Astrocyte (in vitro differentiated cells and primary cell): ENCODE results near the gene GYG2. TPM values are rescaled to one million over a fixed set of nuclear protein-coding genes. Genes with fewer than 3 reads are reported as not detected.

Experiments
- DNase-seq: peaks from one replicate; pipeline ENCODE4 v3.0.0-alpha.2; 2010; ENCODE audit warnings: low read depth
- FAIRE-seq: peaks from 2 replicates; lab custom pipeline; 2011; peaks lifted over from hg19 to GRCh38; lab: Jason Lieb, UNC
- H2AFZ ChIP-seq: 2 replicates; pipeline ENCODE4 v1.6.0; 2012; ENCODE audit warnings: low read depth, low read length, inconsistent platforms
- H3K27ac ChIP-seq: 2 replicates; pipeline ENCODE4 v1.5.1; 2011; ENCODE audit warnings: low read depth, low read length, inconsistent platforms
- H3K27me3 ChIP-seq: 2 replicates; pipeline ENCODE4 v1.6.0; 2011; ENCODE audit warnings: low read length, inconsistent platforms; ENCODE audit not compliant: insufficient read depth
- H3K36me3 ChIP-seq: 2 replicates; pipeline ENCODE4 v1.5.1; 2011; ENCODE audit warnings: low read length, inconsistent platforms; ENCODE audit not compliant: insufficient read depth
- H3K4me1 ChIP-seq: 2 replicates; pipeline ENCODE4 v1.5.1; 2011; ENCODE audit warnings: low read length, inconsistent platforms; ENCODE audit not compliant: insufficient read depth
- H3K4me2 ChIP-seq: 2 replicates; pipeline ENCODE4 v1.6.0; 2012; ENCODE audit warnings: low read length, inconsistent platforms
- H3K4me3 ChIP-seq: 2 replicates; pipeline ENCODE4 v1.5.1; 2011; ENCODE audit warnings: low read depth, mild to moderate bottlenecking, low read length, inconsistent platforms; ENCODE audit not compliant: insufficient read depth
- H3K79me2 ChIP-seq: 2 replicates; pipeline ENCODE4 v1.6.0; 2012; ENCODE audit warnings: mild to moderate bottlenecking, low read length, inconsistent platforms; ENCODE audit not compliant: insufficient read depth
- H3K9ac ChIP-seq: 2 replicates; pipeline ENCODE4 v1.6.0; 2012; ENCODE audit warnings: mild to moderate bottlenecking, low read length, inconsistent platforms
- H3K9me3 ChIP-seq: 2 replicates; pipeline ENCODE4 v1.5.1; 2012; ENCODE audit warnings: low read depth, mild to moderate bottlenecking, low read length, inconsistent platforms; ENCODE audit not compliant: insufficient read depth
- H4K20me1 ChIP-seq: 2 replicates; pipeline ENCODE4 v1.6.0; 2012; ENCODE audit warnings: low read length, inconsistent platforms; ENCODE audit not compliant: insufficient read depth
- H3K27ac Mint-ChIP-seq: one replicate; pipeline ENCODE4 v1.8.0; 2021; ENCODE audit warnings: mild to moderate bottlenecking, mixed read lengths; ENCODE audit not compliant: unreplicated experiment
- H3K27me3 Mint-ChIP-seq: one replicate; pipeline ENCODE4 v1.8.0; 2021; ENCODE audit warnings: low read depth, mixed read lengths; ENCODE audit not compliant: unreplicated experiment
- H3K36me3 Mint-ChIP-seq: one replicate; pipeline ENCODE4 v1.8.0; 2021; ENCODE audit warnings: low read depth, mixed read lengths; ENCODE audit not compliant: unreplicated experiment
- H3K4me1 Mint-ChIP-seq: one replicate; pipeline ENCODE4 v1.8.0; 2021; ENCODE audit warnings: low read depth, mixed read lengths; ENCODE audit not compliant: unreplicated experiment
- H3K4me3 Mint-ChIP-seq: one replicate; pipeline ENCODE4 v1.8.0; 2021; ENCODE audit warnings: mild to moderate bottlenecking, moderate library complexity, mixed read lengths; ENCODE audit not compliant: unreplicated experiment
- H3K9me3 Mint-ChIP-seq: one replicate; pipeline ENCODE4 v1.8.0; 2021; ENCODE audit warnings: mild to moderate bottlenecking, mixed read lengths; ENCODE audit not compliant: unreplicated experiment
- CTCF ChIP-seq: IDR thresholded peaks from 2 replicates; pipeline ENCODE4 v1.5.1; 2011; ENCODE audit warnings: low read depth, mild to moderate bottlenecking, inconsistent platforms, low read length, moderate library complexity; ENCODE audit not compliant: insufficient read depth
- EZH2 ChIP-seq: IDR thresholded peaks from 2 replicates; pipeline ENCODE4 v1.6.1; 2012; ENCODE audit warnings: mild to moderate bottlenecking, low read length, inconsistent platforms; ENCODE audit not compliant: insufficient read depth
- total RNA-seq: library from RNA; stranded (reverse); gene quantifications from 2 replicates; pipeline ENCODE4 v1.2.1, GENCODE V29; 2021

The GYG2 gene
- total RNA-seq, 1 donor from 2014 or later, result 15.5 TPM

- H3K27ac ChIP-seq, result no peak overlapping the region
- H3K27me3 Mint-ChIP-seq, result no peaks in the 10 kb centered on the region
- H3K36me3 ChIP-seq, result no peaks in the 10 kb centered on the region
- FAIRE-seq (no peak), DNase-seq (no peak)
- no peaks in the 10 kb centered on the region for H3K9me3 Mint-ChIP-seq
- no peaks in the 10 kb centered on the region for H3K27me3 ChIP-seq
- no peaks in the 10 kb centered on the region for H3K36me3 Mint-ChIP-seq
- H3K79me2 ChIP-seq, result no peaks in the 10 kb centered on the region
- H3K4me1 Mint-ChIP-seq, result peaks cover 9% of the 10 kb centered on the region
- H4K20me1 ChIP-seq, result no peaks in the 10 kb centered on the region
- TF ChIP-seq CTCF, result no peak
- no peak for TF ChIP-seq EZH2
- no peak overlapping the region for H3K4me3 Mint-ChIP-seq
- no peak overlapping the region for H3K4me2 ChIP-seq
- no peak overlapping the region for H3K27ac Mint-ChIP-seq
- H2AFZ ChIP-seq, result no peak overlapping the region
- H3K4me1 ChIP-seq, result no peaks in the 10 kb centered on the region
- H3K9ac ChIP-seq, result no peak overlapping the region
- H3K9me3 ChIP-seq, result no peaks in the 10 kb centered on the region
- no peak overlapping the region for H3K4me3 ChIP-seq
Observed at GRCh38 chrX:2854918-2855317, 26.2 kb downstream of the GYG2 start.

GRCh38 chrX:2855761-2856160 lies 27.0 kb downstream of the GYG2 start:
- Histone ChIP-seq H3K4me3 (no peak overlapping the region), H3K27ac (no peak overlapping the region), H3K4me2 (no peak overlapping the region), H3K36me3 (no peaks in the 10 kb centered on the region), H3K9ac (no peak overlapping the region), H3K4me1 (no peaks in the 10 kb centered on the region), H2AFZ (no peak overlapping the region), H3K27me3 (no peaks in the 10 kb centered on the region), H3K9me3 (no peaks in the 10 kb centered on the region), H3K79me2 (no peaks in the 10 kb centered on the region), H4K20me1 (no peaks in the 10 kb centered on the region)
- H3K4me1 Mint-ChIP-seq, result peaks cover under 1% of the 10 kb centered on the region
- TF ChIP-seq EZH2 (no peak), CTCF (no peak)
- no peaks in the 10 kb centered on the region for H3K27me3 Mint-ChIP-seq
- no peaks in the 10 kb centered on the region for H3K9me3 Mint-ChIP-seq
- no peaks in the 10 kb centered on the region for H3K36me3 Mint-ChIP-seq
- no peak for FAIRE-seq
- no peak overlapping the region for H3K27ac Mint-ChIP-seq
- no peak for DNase-seq
- H3K4me3 Mint-ChIP-seq, result no peak overlapping the region

GRCh38 chrX:2857566-2857965 lies 28.8 kb downstream of the GYG2 start:
- Histone ChIP-seq H4K20me1 (no peaks in the 10 kb centered on the region), H3K4me2 (no peak overlapping the region), H3K4me3 (no peak overlapping the region), H3K9me3 (no peaks in the 10 kb centered on the region), H3K27ac (no peak overlapping the region), H3K36me3 (no peaks in the 10 kb centered on the region), H3K4me1 (no peaks in the 10 kb centered on the region), H3K79me2 (no peaks in the 10 kb centered on the region), H2AFZ (no peak overlapping the region), H3K27me3 (no peaks in the 10 kb centered on the region), H3K9ac (no peak overlapping the region)
- no peaks in the 10 kb centered on the region for H3K27me3 Mint-ChIP-seq
- H3K27ac Mint-ChIP-seq, result no peak overlapping the region
- H3K36me3 Mint-ChIP-seq, result peaks cover 2% of the 10 kb centered on the region
- no peaks in the 10 kb centered on the region for H3K4me1 Mint-ChIP-seq
- DNase-seq, result no peak
- FAIRE-seq, result no peak
- H3K4me3 Mint-ChIP-seq, result no peak overlapping the region
- TF ChIP-seq EZH2, result no peak
- no peak for TF ChIP-seq CTCF
- H3K9me3 Mint-ChIP-seq, result no peaks in the 10 kb centered on the region
